ENCODE results near the gene U2AF1L4.

The U2AF1L4 gene

GRCh38 chr19:35745328-35746086 is at the start of gene U2AF1L4, which contains the start of gene PSENEN:
Gene U2AF1L4 (minus strand): TSS chr19:35745418. CDS start chr19:35745391, 27 bp downstream.
Gene PSENEN (plus strand): TSS chr19:35745651. CDS start chr19:35745931, 280 bp downstream.
- peak; percentile 69 to 99 (median 97) for DNase-seq

- DNase-seq = no peak
Observed at GRCh38 chr19:35793381-35794165, 48.4 kb upstream of the U2AF1L4 start.

GRCh38 chr19:35792888-35793287 is 47.7 kb upstream of the U2AF1L4 start:
- no peak for DNase-seq

GRCh38 chr19:35792312-35792711 is 47.1 kb upstream of the U2AF1L4 start:
- no peak for DNase-seq

GRCh38 chr19:35791814-35792279 is 46.6 kb upstream of the U2AF1L4 start:
- DNase-seq = no peak

GRCh38 chr19:35790981-35791813 is 46.0 kb upstream of the U2AF1L4 start:
- DNase-seq = no peak

GRCh38 chr19:35789978-35790944 is 45.0 kb upstream of the U2AF1L4 start:
- no peak for DNase-seq

GRCh38 chr19:35789195-35789977 is 44.2 kb upstream of the U2AF1L4 start:
- DNase-seq = no peak

- DNase-seq = no peak
Observed at GRCh38 chr19:35788205-35788960, 43.2 kb upstream of the U2AF1L4 start.

GRCh38 chr19:35787227-35787799 is 42.1 kb upstream of the U2AF1L4 start:
- DNase-seq = no peak

GRCh38 chr19:35786299-35787160 is 41.3 kb upstream of the U2AF1L4 start:
- DNase-seq = no peak

GRCh38 chr19:35785339-35785627 is 40.1 kb upstream of the U2AF1L4 start:
- no peak for DNase-seq

GRCh38 chr19:35784503-35785338 is 39.5 kb upstream of the U2AF1L4 start:
- DNase-seq = no peak

GRCh38 chr19:35783469-35784434 is 38.5 kb upstream of the U2AF1L4 start:
- DNase-seq = no peak

GRCh38 chr19:35782589-35782988 is 37.4 kb upstream of the U2AF1L4 start:
- no peak for DNase-seq

Data from anterior cingulate cortex (tissue), 58 donors.